Activated CD4-positive, alpha-beta T cell treated with anti-CD3 and anti-CD28 coated beads, Interleukin-2, amount 10 ng/mL, durations not matched to agents 7 days and 5 days (primary cell): Measurements from ENCODE around the gene TMEM145. TPM values are rescaled to one million over a fixed set of nuclear protein-coding genes. Genes with fewer than 3 reads are reported as not detected.

Source experiments
- CTCF ChIA-PET: fragments of 350-600 bp; sonication (Branson Sonifier 250); formaldehyde crosslinking; loops from one replicate; lab custom pipeline; 2021; ENCODE audit warnings: antibody characterized with exemption; lab: Charles Lee
- POLR2A ChIA-PET: fragments of 350-600 bp; sonication (Branson Sonifier 250); formaldehyde crosslinking; loops from one replicate; lab custom pipeline; 2021; ENCODE audit warnings: antibody characterized with exemption; lab: Charles Lee
- DNase-seq: peaks from one replicate; pipeline ENCODE4 v3.0.0-alpha.2; 2020
- H3K27ac Mint-ChIP-seq: one replicate; pipeline ENCODE4 v1.8.0; 2021; ENCODE audit warnings: mild to moderate bottlenecking, moderate library complexity, mixed read lengths
- H3K27me3 Mint-ChIP-seq: one replicate; pipeline ENCODE4 v1.8.0; 2021; ENCODE audit warnings: mixed read lengths
- H3K36me3 Mint-ChIP-seq: one replicate; pipeline ENCODE4 v1.8.0; 2021; ENCODE audit warnings: low read depth, mixed read lengths
- H3K4me1 Mint-ChIP-seq: one replicate; pipeline ENCODE4 v1.8.0; 2021; ENCODE audit warnings: mixed read lengths
- H3K4me3 Mint-ChIP-seq: one replicate; pipeline ENCODE4 v1.8.0; 2021; ENCODE audit warnings: mild to moderate bottlenecking, moderate library complexity, mixed read lengths
- H3K9me3 Mint-ChIP-seq: one replicate; pipeline ENCODE4 v1.8.0; 2021; ENCODE audit warnings: mixed read lengths
- total RNA-seq, 2 experiments: library from RNA; stranded (reverse); gene quantifications; one replicate each; pipeline ENCODE4 v1.2.3, GENCODE V29; 2021

The TMEM145 gene
- total RNA-seq, 2 experiments from 2014 or later = not detected

DNA sequence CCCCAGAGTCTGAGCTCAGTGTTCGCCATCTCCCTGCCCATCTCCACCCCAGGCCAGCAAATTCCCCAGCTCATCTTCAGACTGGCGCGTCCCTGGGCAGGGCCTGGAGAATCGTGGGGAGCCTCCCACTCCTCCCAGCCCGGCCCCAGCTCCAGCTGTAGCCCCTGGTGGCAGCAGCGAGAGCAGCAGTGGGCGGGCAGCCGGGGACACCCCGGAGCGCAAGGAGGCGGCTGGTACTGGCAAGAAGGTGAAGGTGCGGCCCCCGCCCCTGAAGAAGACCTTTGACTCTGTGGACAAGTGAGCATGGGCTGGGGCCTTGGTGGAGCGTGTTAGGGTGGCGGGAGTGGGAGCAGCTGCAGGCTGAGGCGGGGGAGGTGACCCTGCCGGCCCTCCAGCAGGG lies 19.6 kb upstream of the TMEM145 start:
- ChIA-PET POLR2A (no interaction called here), CTCF (interaction anchor here (1.0 to 1.8 kb wide), 4 partner anchors 34 to 185 kb away, joined by 3 to 6 read pairs (median 3); partner anchors contain the start of gene POU2F2)
- DNase-seq = no peak
- Mint-ChIP-seq H3K27me3 (no peaks in the 10 kb centered on the region), H3K27ac (peak overlapping the region; percentile 81), H3K4me1 (peaks cover 15% of the 10 kb centered on the region), H3K36me3 (peaks cover 23% of the 10 kb centered on the region), H3K4me3 (no peak overlapping the region), H3K9me3 (no peaks in the 10 kb centered on the region)

DNA sequence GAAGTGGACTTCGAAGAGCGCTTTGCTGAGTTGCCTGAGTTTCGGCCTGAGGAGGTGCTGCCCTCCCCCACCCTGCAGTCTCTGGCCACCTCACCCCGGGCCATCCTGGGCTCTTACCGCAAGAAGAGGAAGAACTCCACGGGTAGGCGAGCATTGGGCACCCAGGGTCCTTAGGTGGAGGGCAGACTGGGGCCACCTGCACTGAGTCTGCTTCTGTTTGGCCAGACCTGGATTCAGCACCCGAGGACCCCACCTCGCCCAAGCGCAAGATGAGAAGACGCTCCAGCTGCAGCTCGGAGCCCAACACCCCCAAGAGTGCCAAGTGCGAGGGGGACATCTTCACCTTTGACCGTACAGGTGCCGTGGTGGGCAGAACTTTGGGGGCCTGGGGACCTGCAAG lies 19.2 kb upstream of the TMEM145 start:
- Mint-ChIP-seq H3K9me3 (no peaks in the 10 kb centered on the region), H3K4me3 (no peak overlapping the region), H3K36me3 (peaks cover 23% of the 10 kb centered on the region), H3K27me3 (no peaks in the 10 kb centered on the region), H3K4me1 (peaks cover 15% of the 10 kb centered on the region), H3K27ac (no peak overlapping the region)
- DNase-seq = no peak
- CTCF ChIA-PET = interaction anchor here (0.6 to 1.2 kb wide), 4 partner anchors 27 to 185 kb away, joined by 3 read pairs; partner anchors contain the start of gene POU2F2
- POLR2A ChIA-PET = no interaction called here

DNA sequence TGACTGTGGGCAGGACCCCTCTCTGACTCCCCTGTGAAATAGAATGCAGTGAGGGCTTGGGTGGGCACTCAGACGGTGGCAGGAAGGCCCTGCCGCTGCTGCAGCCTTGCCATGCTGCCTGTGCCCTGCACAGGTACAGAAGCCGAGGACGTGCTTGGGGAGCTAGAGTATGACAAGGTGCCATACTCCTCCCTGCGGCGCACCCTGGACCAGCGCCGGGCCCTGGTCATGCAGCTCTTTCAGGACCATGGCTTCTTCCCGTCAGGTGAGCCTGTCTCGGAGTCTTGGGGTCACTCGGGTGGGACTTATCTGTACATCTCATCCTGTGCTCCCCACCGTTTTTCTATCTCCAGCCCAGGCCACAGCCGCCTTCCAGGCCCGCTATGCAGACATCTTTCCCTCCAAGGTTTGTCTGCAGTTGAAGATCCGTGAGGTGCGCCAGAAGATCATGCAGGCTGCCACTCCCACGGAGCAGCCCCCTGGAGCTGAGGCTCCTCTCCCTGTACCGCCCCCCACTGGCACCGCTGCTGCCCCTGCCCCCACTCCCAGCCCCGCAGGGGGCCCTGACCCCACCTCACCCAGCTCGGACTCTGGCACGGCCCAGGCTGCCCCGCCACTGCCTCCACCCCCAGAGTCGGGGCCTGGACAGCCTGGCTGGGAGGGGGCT lies 18.5 kb upstream of the TMEM145 start:
- peaks cover 15% of the 10 kb centered on the region for H3K4me1 Mint-ChIP-seq
- CTCF ChIA-PET = interaction anchor here (0.6 to 1.2 kb wide), 3 partner anchors 16 to 186 kb away, joined by 3 read pairs; no protein-coding TSS in a partner anchor
- peaks cover 23% of the 10 kb centered on the region for H3K36me3 Mint-ChIP-seq
- no peak overlapping the region for H3K27ac Mint-ChIP-seq
- no peak for DNase-seq
- H3K4me3 Mint-ChIP-seq = no peak overlapping the region
- no peaks in the 10 kb centered on the region for H3K27me3 Mint-ChIP-seq
- POLR2A ChIA-PET = no interaction called here
- no peaks in the 10 kb centered on the region for H3K9me3 Mint-ChIP-seq

DNA sequence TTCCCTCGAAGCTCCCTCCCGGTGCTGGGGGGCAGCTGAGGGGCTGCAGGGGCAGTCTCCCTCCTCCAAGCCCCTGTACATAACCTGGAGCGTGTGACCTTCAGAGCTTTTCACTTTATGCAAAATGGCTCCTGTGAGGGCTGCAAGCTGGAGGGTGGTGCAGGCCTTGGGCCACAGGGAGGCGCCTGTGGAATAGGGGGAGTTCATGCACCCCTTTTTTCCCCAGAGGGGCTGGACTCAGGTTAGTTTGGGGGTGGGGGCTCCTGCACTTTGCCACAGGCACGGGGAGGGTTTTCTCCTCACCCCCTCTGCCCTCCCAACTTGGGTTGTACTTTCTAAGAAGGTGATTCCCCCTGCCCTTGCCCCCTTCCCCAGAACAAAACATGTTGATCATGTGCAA lies 17.8 kb upstream of the TMEM145 start:
- H3K27ac Mint-ChIP-seq = no peak overlapping the region
- no peak overlapping the region for H3K4me3 Mint-ChIP-seq
- ChIA-PET POLR2A (no interaction called here), CTCF (interaction anchor here (0.7 to 1.1 kb wide), 2 partner anchors 16 to 179 kb away, joined by 3 read pairs; no protein-coding TSS in a partner anchor)
- peaks cover 26% of the 10 kb centered on the region for H3K36me3 Mint-ChIP-seq
- H3K27me3 Mint-ChIP-seq = no peaks in the 10 kb centered on the region
- H3K9me3 Mint-ChIP-seq = no peaks in the 10 kb centered on the region
- peaks cover 19% of the 10 kb centered on the region for H3K4me1 Mint-ChIP-seq
- DNase-seq = no peak

DNA sequence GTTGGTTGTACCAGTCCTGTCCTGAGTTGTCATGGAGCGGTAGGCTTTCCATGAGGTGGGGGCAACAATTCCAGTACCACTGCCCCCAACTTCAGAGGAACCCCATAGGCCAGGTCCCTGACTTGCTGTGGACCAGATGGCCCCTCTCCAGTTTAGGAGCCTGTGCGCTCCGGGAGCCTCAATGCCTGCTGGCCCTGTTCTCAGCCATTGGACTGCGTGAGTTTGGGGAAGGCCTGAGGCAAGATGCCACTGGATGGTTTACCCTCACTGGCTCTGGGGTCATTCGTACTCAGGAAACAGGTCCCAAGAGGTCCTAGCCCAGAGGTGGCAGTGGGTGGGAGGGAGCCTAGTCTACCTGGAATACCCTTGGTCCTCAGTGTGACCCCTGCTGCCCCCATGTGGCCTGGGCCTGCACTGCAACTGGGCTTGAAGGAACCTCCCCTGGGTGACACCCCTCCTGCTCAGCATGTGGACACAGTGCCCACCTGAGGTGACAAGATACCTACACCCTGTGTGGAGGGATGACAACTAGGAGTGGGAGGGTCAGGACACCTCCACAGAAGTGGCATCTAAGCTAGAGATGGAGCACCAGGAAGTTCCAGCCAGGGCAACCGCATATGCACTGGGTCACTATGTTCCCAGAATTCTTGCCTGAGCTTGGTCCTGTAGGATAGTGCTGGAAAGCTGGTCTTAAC lies 17.1 kb upstream of the TMEM145 start:
- POLR2A ChIA-PET = no interaction called here
- peak; percentile 91 for DNase-seq
- no peaks in the 10 kb centered on the region for H3K27me3 Mint-ChIP-seq
- CTCF ChIA-PET = interaction anchor here (0.7 to 1.7 kb wide), 6 partner anchors 9 to 180 kb away, joined by 3 to 10 read pairs (median 3); no protein-coding TSS in a partner anchor
- H3K36me3 Mint-ChIP-seq = peaks cover 26% of the 10 kb centered on the region
- peaks cover 20% of the 10 kb centered on the region for H3K4me1 Mint-ChIP-seq
- no peak overlapping the region for H3K27ac Mint-ChIP-seq
- H3K9me3 Mint-ChIP-seq = no peaks in the 10 kb centered on the region
- no peak overlapping the region for H3K4me3 Mint-ChIP-seq

DNA sequence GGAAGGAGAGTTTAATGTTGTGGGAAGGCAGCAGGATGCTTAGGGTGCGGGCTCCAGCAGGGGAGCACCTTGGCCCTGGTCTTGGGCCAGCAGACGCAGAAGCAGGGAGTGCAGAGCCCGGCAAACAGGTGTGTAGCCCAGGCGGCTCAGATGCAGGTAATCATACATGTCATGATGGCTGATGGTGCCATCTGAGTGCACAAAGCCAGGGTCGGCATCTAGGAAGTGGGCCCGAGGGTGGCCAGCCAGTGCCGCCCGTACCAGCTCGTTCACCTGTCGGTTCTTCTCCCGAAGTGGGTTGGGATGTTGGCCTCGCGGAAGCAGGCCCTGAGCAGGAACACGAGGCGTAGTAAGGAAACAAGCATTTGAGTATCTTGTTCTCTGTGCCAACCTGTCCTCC lies 16.1 kb upstream of the TMEM145 start:
- Mint-ChIP-seq H3K4me1 (peaks cover 22% of the 10 kb centered on the region), H3K9me3 (no peaks in the 10 kb centered on the region), H3K27ac (no peak overlapping the region), H3K4me3 (no peak overlapping the region), H3K27me3 (no peaks in the 10 kb centered on the region), H3K36me3 (peaks cover 20% of the 10 kb centered on the region)
- DNase-seq = no peak
- CTCF ChIA-PET = interaction anchor here (0.8 to 1.7 kb wide), 6 partner anchors 8 to 165 kb away, joined by 3 to 10 read pairs (median 4); partner anchors contain the start of gene POU2F2
- POLR2A ChIA-PET = no interaction called here

DNA sequence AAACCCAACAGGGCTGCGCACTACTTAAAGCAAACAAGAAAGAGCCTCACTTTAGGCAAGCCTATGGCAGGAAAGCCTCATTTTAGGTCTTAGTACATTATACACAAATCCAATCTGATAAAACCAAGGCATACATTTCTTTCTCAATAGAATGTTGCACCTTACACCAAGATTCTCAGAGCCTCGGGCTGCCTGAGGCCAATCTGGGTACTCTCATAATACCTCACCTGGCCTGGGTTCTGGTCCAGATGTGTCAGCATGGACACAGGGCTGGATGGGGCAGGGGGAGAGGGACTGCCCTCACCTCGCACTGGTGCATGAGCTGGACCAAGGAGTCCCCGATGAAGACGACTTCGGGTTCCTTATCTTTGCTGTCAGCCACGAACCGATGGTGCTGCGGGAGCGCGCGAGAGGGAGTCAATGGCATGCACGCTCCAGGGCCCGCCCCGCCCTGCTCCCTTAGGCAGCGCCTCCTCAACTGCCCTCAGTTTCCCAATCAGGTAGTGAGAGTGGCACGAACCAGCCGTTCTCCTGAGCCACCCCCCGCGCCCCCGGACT lies 11.4 kb upstream of the TMEM145 start, which contains the start of gene PRR19:
PRR19 (plus strand) TSS at position 487 of the 558 bp plus-strand sequence. CDS start 7,453 bp downstream, outside the sequence.
- H3K9me3 Mint-ChIP-seq = no peaks in the 10 kb centered on the region
- peaks cover 33% of the 10 kb centered on the region for H3K4me1 Mint-ChIP-seq
- H3K4me3 Mint-ChIP-seq = peak within 1 kb of the TSS; percentile 86
- H3K36me3 Mint-ChIP-seq = peaks cover 5% of the 10 kb centered on the region
- peak; percentile 22 for DNase-seq
- no peaks in the 10 kb centered on the region for H3K27me3 Mint-ChIP-seq
- H3K27ac Mint-ChIP-seq = peak within 1 kb of the TSS; percentile 85
- ChIA-PET CTCF (interaction anchor here (0.7 to 1.1 kb wide), 3 partner anchors 15 to 179 kb away, joined by 3 read pairs; no protein-coding TSS in a partner anchor), POLR2A (no interaction called here)

DNA sequence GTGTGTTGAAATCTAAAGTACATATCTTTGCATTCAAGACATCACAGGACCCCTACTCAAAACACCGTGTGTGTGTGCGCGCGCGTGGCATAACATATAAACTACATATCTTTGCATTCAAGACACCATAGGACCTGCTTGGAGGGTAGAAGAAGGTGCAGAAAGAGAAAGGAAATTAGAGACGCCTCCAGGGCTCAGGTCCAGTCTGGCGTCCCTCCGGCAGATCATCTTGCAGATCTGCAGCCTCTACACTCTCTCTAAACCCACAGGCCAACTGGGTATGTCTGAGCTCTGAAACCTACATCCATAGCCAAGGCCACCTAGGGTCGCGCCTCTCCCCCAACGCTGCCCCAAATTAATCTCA lies 10.0 kb upstream of the TMEM145 start:
- peak overlapping the region; percentile 86 for H3K4me3 Mint-ChIP-seq
- no peak for DNase-seq
- no peaks in the 10 kb centered on the region for H3K27me3 Mint-ChIP-seq
- no peaks in the 10 kb centered on the region for H3K9me3 Mint-ChIP-seq
- H3K36me3 Mint-ChIP-seq = peaks cover 5% of the 10 kb centered on the region
- ChIA-PET CTCF (interaction anchor here (1.2 to 1.4 kb wide), 2 partner anchors 14 to 23 kb away, joined by 3 to 5 read pairs; no protein-coding TSS in a partner anchor), POLR2A (no interaction called here)
- H3K4me1 Mint-ChIP-seq = peaks cover 33% of the 10 kb centered on the region
- H3K27ac Mint-ChIP-seq = peak overlapping the region; percentile 85

DNA sequence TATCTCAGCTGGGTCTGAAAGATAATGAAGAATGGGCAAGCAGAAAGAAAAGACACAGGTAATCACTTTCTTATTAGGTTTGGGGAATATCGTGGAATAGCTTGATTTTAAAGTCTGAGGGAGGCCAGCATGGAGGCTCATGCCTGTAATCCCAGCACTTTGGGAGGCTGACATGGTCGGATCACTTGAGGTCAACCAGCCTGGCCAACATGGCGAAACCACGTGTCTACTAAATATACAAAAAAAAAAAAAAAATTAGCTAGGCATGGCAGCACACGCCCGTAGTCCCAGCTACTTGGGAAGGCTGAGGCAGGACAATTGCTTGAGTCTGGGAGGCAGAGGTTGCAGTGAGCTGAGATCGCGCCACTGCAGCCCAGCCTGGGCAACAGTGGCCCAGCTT lies 9.2 kb upstream of the TMEM145 start:
- H3K4me1 Mint-ChIP-seq = peaks cover 33% of the 10 kb centered on the region
- H3K36me3 Mint-ChIP-seq = peaks cover 5% of the 10 kb centered on the region
- CTCF ChIA-PET = interaction anchor here (0.6 to 1.4 kb wide), 5 partner anchors 13 to 259 kb away, joined by 3 to 6 read pairs (median 3); no protein-coding TSS in a partner anchor
- peak overlapping the region; percentile 27 for H3K27ac Mint-ChIP-seq
- no peaks in the 10 kb centered on the region for H3K27me3 Mint-ChIP-seq
- no peak for DNase-seq
- H3K4me3 Mint-ChIP-seq = peak overlapping the region; percentile 86
- POLR2A ChIA-PET = no interaction called here
- no peaks in the 10 kb centered on the region for H3K9me3 Mint-ChIP-seq

DNA sequence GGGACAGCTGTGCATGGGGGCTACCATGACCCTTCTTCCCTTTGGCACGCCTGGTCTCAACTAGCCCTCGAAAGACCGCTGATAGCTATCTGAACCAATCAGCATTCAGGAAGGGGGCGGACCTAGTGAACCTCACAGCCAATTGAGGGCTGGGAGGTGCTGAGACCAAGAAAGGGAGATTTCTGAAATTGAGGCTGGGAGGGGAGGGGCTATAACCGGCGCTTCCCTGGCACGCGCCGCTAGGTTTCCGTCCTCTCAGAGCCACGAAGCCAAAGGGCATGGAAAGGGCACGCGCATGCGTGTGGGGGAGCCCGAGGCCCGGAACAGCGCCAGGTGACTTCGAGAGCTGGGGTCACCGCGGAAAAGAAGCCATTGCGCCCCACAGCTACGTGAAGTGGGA lies 6.5 kb upstream of the TMEM145 start:
- H3K9me3 Mint-ChIP-seq = no peaks in the 10 kb centered on the region
- ChIA-PET CTCF (interaction anchor here (1.2 kb wide), 1 partner anchor 27 kb away, joined by 4 read pairs; no protein-coding TSS in a partner anchor), POLR2A (no interaction called here)
- no peak overlapping the region for H3K4me3 Mint-ChIP-seq
- peaks cover 21% of the 10 kb centered on the region for H3K4me1 Mint-ChIP-seq
- peaks cover 8% of the 10 kb centered on the region for H3K27me3 Mint-ChIP-seq
- DNase-seq = no peak
- no peak overlapping the region for H3K27ac Mint-ChIP-seq
- H3K36me3 Mint-ChIP-seq = no peaks in the 10 kb centered on the region

DNA sequence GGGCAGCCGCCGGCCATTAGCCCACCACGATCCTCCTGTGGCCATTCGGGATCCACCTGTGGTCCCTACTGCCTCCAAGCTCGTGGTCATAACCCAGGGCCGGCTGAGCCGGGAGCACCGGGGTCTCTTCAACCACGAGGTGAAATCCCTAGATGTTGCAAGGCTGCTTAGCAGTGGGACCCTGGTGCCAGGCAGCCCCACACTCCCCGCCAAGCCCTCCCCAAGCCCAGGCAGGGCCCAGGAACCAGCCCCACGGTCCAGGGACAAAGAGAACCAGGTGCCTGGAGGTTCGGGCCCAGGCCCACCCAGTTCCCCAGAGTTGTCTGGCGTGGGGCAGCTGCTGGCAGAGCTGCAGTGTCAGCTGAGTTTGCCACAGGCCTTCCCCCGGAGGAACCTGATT lies 3.4 kb upstream of the TMEM145 start:
- Mint-ChIP-seq H3K27me3 (peaks cover 32% of the 10 kb centered on the region), H3K9me3 (no peaks in the 10 kb centered on the region), H3K4me3 (no peak overlapping the region), H3K36me3 (no peaks in the 10 kb centered on the region), H3K27ac (no peak overlapping the region), H3K4me1 (peaks cover 13% of the 10 kb centered on the region)
- CTCF ChIA-PET = interaction anchor here (0.6 kb wide), 1 partner anchor 252 kb away, joined by 3 read pairs; no protein-coding TSS in a partner anchor
- no peak for DNase-seq
- POLR2A ChIA-PET = no interaction called here

DNA sequence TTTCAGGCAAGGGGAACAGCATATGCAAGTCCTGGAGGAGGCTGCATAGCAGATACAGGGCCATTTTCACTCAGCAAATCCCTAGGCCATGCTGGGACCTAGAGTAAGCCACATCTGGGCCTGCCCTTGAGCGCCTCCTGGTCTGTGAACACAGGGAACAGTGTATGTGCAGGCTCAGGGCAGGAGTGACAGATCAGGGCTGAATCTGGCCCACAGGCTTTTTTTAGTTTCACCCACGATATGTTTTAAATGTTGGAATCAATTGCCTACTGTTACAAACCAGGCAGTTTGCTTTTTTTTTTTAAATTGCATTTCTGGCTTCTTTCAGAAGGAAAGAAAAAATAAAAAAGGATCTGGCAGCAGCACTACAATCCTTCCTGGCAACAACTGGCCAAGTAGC lies 1.5 kb upstream of the TMEM145 start:
- Mint-ChIP-seq H3K36me3 (no peaks in the 10 kb centered on the region), H3K9me3 (no peaks in the 10 kb centered on the region), H3K4me1 (peaks cover 15% of the 10 kb centered on the region), H3K27ac (no peak overlapping the region), H3K4me3 (no peak overlapping the region), H3K27me3 (peaks cover 41% of the 10 kb centered on the region)
- ChIA-PET CTCF (interaction anchor here (0.6 to 1.8 kb wide), 3 partner anchors 12 to 63 kb away, joined by 3 read pairs; no protein-coding TSS in a partner anchor), POLR2A (no interaction called here)
- no peak for DNase-seq
